SHP77 treated with DMSO at 0.1 percent for 48 hours (cell line): ENCODE measurements around the gene SPRYD4.
"Not testable (repeated sequence)": the region's sequence is repeated elsewhere in the genome, so short reads cannot be mapped to it uniquely, and the experiment has no call there.

ENCODE experiments used
- DNase-seq: peaks from one replicate; lab custom pipeline; 2025; lab: John Stamatoyannopoulos, UW

SPRYD4 gene

GRCh38 chr12:56468216-56469006 is at the start of gene SPRYD4:
SPRYD4 (plus strand) TSS chr12:56468578; CDS start chr12:56468592, 14 bp downstream.
- peak; percentile 60 for DNase-seq

- DNase-seq: no peak
Measured at GRCh38 chr12:56420411-56420810, 48.0 kb upstream of the SPRYD4 start.

- DNase-seq: no peak
Measured at GRCh38 chr12:56425193-56425592, 43.2 kb upstream of the SPRYD4 start.

- no peak for DNase-seq
Measured at GRCh38 chr12:56425940-56426438, 42.4 kb upstream of the SPRYD4 start.

GRCh38 chr12:56431288-56431687 is 37.1 kb upstream of the SPRYD4 start:
- no peak for DNase-seq

- DNase-seq: no peak
Measured at GRCh38 chr12:56431850-56432249, 36.5 kb upstream of the SPRYD4 start.

- DNase-seq: no peak
Measured at GRCh38 chr12:56434828-56435227, 33.5 kb upstream of the SPRYD4 start.

GRCh38 chr12:56437430-56438176 is 30.8 kb upstream of the SPRYD4 start:
- DNase-seq: no peak

GRCh38 chr12:56443208-56443607 is 25.2 kb upstream of the SPRYD4 start:
- DNase-seq: not testable (repeated sequence)

GRCh38 chr12:56448860-56449621 is 19.3 kb upstream of the SPRYD4 start, which contains the start of gene TIMELESS:
TIMELESS (minus strand) TSS chr12:56449426; CDS start chr12:56434170, 15,256 bp downstream.
- DNase-seq: peak; percentile 94

GRCh38 chr12:56449622-56449984 is 18.8 kb upstream of the SPRYD4 start:
- peak; percentile 43 for DNase-seq

GRCh38 chr12:56450241-56450640 is 18.1 kb upstream of the SPRYD4 start:
- DNase-seq: no peak

GRCh38 chr12:56451147-56451546 is 17.2 kb upstream of the SPRYD4 start:
- DNase-seq: no peak

- DNase-seq: no peak
Measured at GRCh38 chr12:56454557-56454956, 13.8 kb upstream of the SPRYD4 start, which contains the start of gene MIP. MIP (minus strand) TSS chr12:56454657; CDS start chr12:56454613, 44 bp downstream.

- no peak for DNase-seq
Measured at GRCh38 chr12:56457817-56458216, 10.6 kb upstream of the SPRYD4 start.

GRCh38 chr12:56461235-56462159 is 6.9 kb upstream of the SPRYD4 start:
- no peak for DNase-seq

GRCh38 chr12:56462565-56462964 is 5.8 kb upstream of the SPRYD4 start:
- DNase-seq: no peak

- DNase-seq: no peak
Measured at GRCh38 chr12:56469007-56469930, 891 bp downstream of the SPRYD4 start.

- no peak for DNase-seq
Measured at GRCh38 chr12:56474389-56474788, 6.0 kb downstream of the SPRYD4 start.

- DNase-seq: no peak
Measured at GRCh38 chr12:56476143-56476542, 7.8 kb downstream of the SPRYD4 start.
